ENCODE data around the gene RPS17.

- TF ChIP-seq CTCF (IDR thresholded peaks at IDR 0.05), result no peak
- no peak for TF ChIP-seq POLR2A (IDR thresholded peaks at IDR 0.05)
These were observed 28.7 kb upstream of the RPS17 start for GRCh38 chr15:82568986-82569385.

Data from esophagus squamous epithelium (tissue), 4 donors.